ENCODE data around the gene MLLT6. TPM values are rescaled to one million over a fixed set of nuclear protein-coding genes. Genes with fewer than 3 reads are reported as not detected.

The MLLT6 gene
- total RNA-seq, 4 donors from 2014 or later: 68.7 to 272 (median 100) TPM

- peaks cover 9 to 65% (median 49%) of the 10 kb centered on the region in 4 donors for H3K4me1 ChIP-seq
- 4 to 5% methylated on average over 9 to 10 of the region's 10 CpGs for WGBS, 2 donors (ENCODE audit: low coverage in 1 of 2)
- H3K27me3 ChIP-seq: no peaks in the 10 kb centered on the region
- H3K9me3 ChIP-seq: no peaks in the 10 kb centered on the region
- H3K36me3 ChIP-seq: peaks cover 0 to 14% (median 3%) of the 10 kb centered on the region in 4 donors
- intact Hi-C loops (cut with DNase I; ENCODE audit: low total_unique reads): no loop called here
- TF ChIP-seq CTCF (IDR thresholded peaks at IDR 0.05) (no peak), EP300 (IDR thresholded peaks at IDR 0.05; ENCODE audit: low read depth) (no peak)
- in situ Hi-C loops (cut with MboI; ENCODE audit: low pct_ligation_motif_present in 1 of 4, low pct_unique_long_range_greater_than_20kb in 1 of 4, low sequenced_read_pairs in 3 of 4): no loop called here
- peak overlapping the region; percentile 88 to 96 (median 89) for H3K27ac ChIP-seq
- H3K4me3 ChIP-seq: peak overlapping the region in 3 of 4 donors; percentile 76 to 95 (median 87)
- DNase-seq: no peak
Measured at GRCh38 chr17:38751144-38751807, 46.2 kb downstream of the MLLT6 start.

- peak in 2 of 3 donors; percentile 11 to 27 for TF ChIP-seq POLR2AphosphoS5 (IDR thresholded peaks at IDR 0.05)
- no peak for TF ChIP-seq CTCF (IDR thresholded peaks at IDR 0.05)
- no peaks in the 10 kb centered on the region for H3K9me3 ChIP-seq
- WGBS, 2 donors (ENCODE audit: low coverage in 1 of 2): 0 to 1% methylated on average over 27 to 44 of the region's 44 CpGs
- in situ Hi-C loops (cut with MboI; ENCODE audit: low pct_ligation_motif_present in 1 of 4, low pct_unique_long_range_greater_than_20kb in 1 of 4, low sequenced_read_pairs in 3 of 4) (no loop called here), intact Hi-C loops (cut with DNase I; ENCODE audit: low total_unique reads) (no loop called here)
- H3K27me3 ChIP-seq: no peaks in the 10 kb centered on the region
- peak overlapping the region; percentile 39 to 95 (median 82) for H3K4me3 ChIP-seq
- H3K36me3 ChIP-seq: peaks cover 0 to 19% (median 5%) of the 10 kb centered on the region in 4 donors
- peak; percentile 88 for DNase-seq
- peak overlapping the region; percentile 88 to 96 (median 89) for H3K27ac ChIP-seq
- peaks cover 3 to 59% (median 43%) of the 10 kb centered on the region in 4 donors for H3K4me1 ChIP-seq
Measured at GRCh38 chr17:38751808-38752307, 46.8 kb downstream of the MLLT6 start.

DNA sequence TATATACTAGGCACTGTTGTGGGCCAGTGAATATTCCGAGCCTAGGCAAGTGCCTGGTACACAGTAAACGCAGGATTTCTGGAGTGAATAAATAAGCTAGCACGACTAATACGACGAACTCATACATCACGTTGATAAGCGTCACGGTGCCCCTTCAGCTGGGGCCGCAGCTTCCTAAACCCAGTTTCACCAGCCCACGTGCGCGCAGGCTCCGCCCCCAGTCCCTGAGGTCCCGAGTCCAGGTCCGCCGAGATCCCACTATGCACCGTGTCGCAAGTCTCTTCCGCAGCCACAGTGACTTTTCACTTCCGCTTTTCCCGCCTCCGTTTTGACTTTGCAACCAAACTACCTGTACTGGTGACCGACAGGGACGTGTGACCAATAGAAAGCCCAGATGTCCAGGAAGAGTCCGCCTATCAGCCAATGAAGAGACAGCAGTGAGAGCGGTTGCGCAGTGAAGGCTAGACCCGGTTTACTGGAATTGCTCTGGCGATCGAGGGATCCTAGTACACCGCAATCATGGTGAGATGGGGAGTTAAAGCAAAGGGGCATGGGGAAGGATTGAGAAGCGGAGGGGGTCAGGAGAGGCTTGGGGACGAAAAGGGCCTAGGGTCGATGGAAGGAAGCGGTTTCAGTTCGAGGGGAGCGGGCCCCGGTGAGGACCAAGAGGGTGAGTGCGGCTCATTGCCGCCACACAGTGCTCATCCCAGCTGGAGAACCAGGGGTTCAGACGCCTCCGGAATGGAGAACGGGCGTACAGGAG is 47.4 kb downstream of the MLLT6 start, which contains the start of gene PSMB3:
Gene PSMB3 (plus strand): TSS at position 434 of the 763 bp plus-strand sequence. CDS start 86 bp downstream, at position 520.
- in situ Hi-C loops (cut with MboI; ENCODE audit: low pct_ligation_motif_present in 1 of 4, low pct_unique_long_range_greater_than_20kb in 1 of 4, low sequenced_read_pairs in 3 of 4): no loop called here
- H3K9me3 ChIP-seq: no peaks in the 10 kb centered on the region

More for the DNA sequence above, 47.4 kb downstream of the MLLT6 start, which contains the start of gene PSMB3:
- intact Hi-C loops (cut with DNase I; ENCODE audit: low total_unique reads): no loop called here
- H3K4me1 ChIP-seq: peaks cover 0 to 55% (median 37%) of the 10 kb centered on the region in 4 donors
- peak; percentile 98 for DNase-seq
- peak within 1 kb of the TSS; percentile 88 to 96 (median 89) for H3K27ac ChIP-seq
- 0% methylated on average over 2 to 43 of the region's 44 CpGs for WGBS, 2 donors (ENCODE audit: low coverage in 1 of 2)
- H3K36me3 ChIP-seq: peaks cover 0 to 23% (median 8%) of the 10 kb centered on the region in 4 donors
- no peaks in the 10 kb centered on the region for H3K27me3 ChIP-seq
- peak within 1 kb of the TSS; percentile 76 to 95 (median 86) for H3K4me3 ChIP-seq
- TF ChIP-seq EP300 (IDR thresholded peaks at IDR 0.05; ENCODE audit: low read depth) (no peak), POLR2A (IDR thresholded peaks at IDR 0.05) (peak; percentile 50), POLR2AphosphoS5 (IDR thresholded peaks at IDR 0.05) (peak; percentile 65 to 85 (median 74)), CTCF (IDR thresholded peaks at IDR 0.05) (no peak)
